HG02973 (cell line): ENCODE data around the gene TRIM42.

Experiments
- ATAC-seq: cut with Tn5 transposase; IDR thresholded peaks from one replicate; pipeline ENCODE4 v1.9.1; 2021; ENCODE audit warnings: moderate library complexity; ENCODE audit not compliant: unreplicated experiment

The TRIM42 gene

GRCh38 chr3:140677764-140678163 is at the start of gene TRIM42:
Gene TRIM42 (plus strand): TSS chr3:140678064. CDS start chr3:140678230, 166 bp downstream.
- no peak for ATAC-seq

GRCh38 chr3:140628606-140629005 is 49.3 kb upstream of the TRIM42 start:
- no peak for ATAC-seq

GRCh38 chr3:140629357-140630137 is 48.3 kb upstream of the TRIM42 start:
- ATAC-seq: no peak

GRCh38 chr3:140630366-140630765 is 47.5 kb upstream of the TRIM42 start:
- ATAC-seq: no peak

- no peak for ATAC-seq
These were observed 47.0 kb upstream of the TRIM42 start for GRCh38 chr3:140630866-140631265.

- ATAC-seq: no peak
These were observed 42.6 kb upstream of the TRIM42 start for GRCh38 chr3:140635276-140635675.

- no peak for ATAC-seq
These were observed 41.3 kb upstream of the TRIM42 start for GRCh38 chr3:140636406-140637138.

- ATAC-seq: no peak
These were observed 26.6 kb upstream of the TRIM42 start for GRCh38 chr3:140651287-140651686.

- ATAC-seq: no peak
These were observed 22.2 kb upstream of the TRIM42 start for GRCh38 chr3:140655678-140656077.

GRCh38 chr3:140664111-140664510 is 13.8 kb upstream of the TRIM42 start:
- ATAC-seq: no peak

GRCh38 chr3:140682586-140682985 is 4.7 kb downstream of the TRIM42 start:
- no peak for ATAC-seq

- ATAC-seq: no peak
These were observed 8.3 kb downstream of the TRIM42 start for GRCh38 chr3:140686128-140686527.

GRCh38 chr3:140686948-140687347 is 9.1 kb downstream of the TRIM42 start:
- no peak for ATAC-seq

- no peak for ATAC-seq
These were observed 17.6 kb downstream of the TRIM42 start for GRCh38 chr3:140695361-140696061.

- ATAC-seq: no peak
These were observed 21.8 kb downstream of the TRIM42 start for GRCh38 chr3:140699516-140700231.

GRCh38 chr3:140702281-140702680 is 24.4 kb downstream of the TRIM42 start:
- no peak for ATAC-seq

GRCh38 chr3:140703496-140703895 is 25.6 kb downstream of the TRIM42 start:
- ATAC-seq: no peak

- no peak for ATAC-seq
These were observed 26.9 kb downstream of the TRIM42 start for GRCh38 chr3:140704733-140705132.

- ATAC-seq: no peak
These were observed 28.1 kb downstream of the TRIM42 start for GRCh38 chr3:140705954-140706353.

- no peak for ATAC-seq
These were observed 28.5 kb downstream of the TRIM42 start for GRCh38 chr3:140706360-140706759.

- ATAC-seq: no peak
These were observed 31.0 kb downstream of the TRIM42 start for GRCh38 chr3:140708815-140709214.
